ENCODE data around the gene GGCT.

Gene GGCT

GRCh38 chr7:30462179-30462578, 42.5 kb downstream of the GGCT start:
- no peak for DNase-seq (ENCODE audit: low read depth)

GRCh38 chr7:30460246-30460633, 44.4 kb downstream of the GGCT start:
- DNase-seq (ENCODE audit: low read depth) = no peak

DNA sequence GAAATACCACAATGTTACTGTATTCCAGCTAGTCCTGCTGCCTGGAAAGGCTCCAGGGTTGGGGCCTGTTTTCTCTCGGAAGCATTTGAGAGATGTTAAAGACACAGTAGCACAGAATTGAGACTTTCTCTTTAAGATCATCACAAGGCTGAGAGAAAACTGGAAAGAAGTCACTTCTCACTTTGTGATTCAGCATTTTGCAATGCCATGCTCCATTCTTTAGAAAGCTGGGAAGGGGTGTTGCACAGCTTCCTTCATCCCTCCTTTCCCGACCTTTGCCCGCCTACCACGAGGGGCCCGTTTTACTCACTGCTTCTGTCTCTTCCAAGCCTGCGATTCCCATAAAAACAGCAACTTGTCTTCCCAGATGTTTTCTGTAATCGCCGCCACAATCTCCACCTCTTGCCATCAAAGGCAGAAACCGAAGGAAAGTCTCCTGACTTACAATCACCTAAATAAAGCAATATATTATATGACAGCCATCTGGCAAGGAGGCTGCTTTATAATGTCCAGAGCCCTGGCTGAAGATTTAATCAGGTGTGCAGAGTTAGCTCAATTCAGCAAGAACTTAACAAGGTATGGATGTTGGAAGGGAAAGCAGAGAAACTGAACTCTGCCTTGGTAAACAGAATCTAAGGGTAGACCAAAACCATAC, 44.9 kb downstream of the GGCT start:
- DNase-seq (ENCODE audit: low read depth) = no peak

DNA sequence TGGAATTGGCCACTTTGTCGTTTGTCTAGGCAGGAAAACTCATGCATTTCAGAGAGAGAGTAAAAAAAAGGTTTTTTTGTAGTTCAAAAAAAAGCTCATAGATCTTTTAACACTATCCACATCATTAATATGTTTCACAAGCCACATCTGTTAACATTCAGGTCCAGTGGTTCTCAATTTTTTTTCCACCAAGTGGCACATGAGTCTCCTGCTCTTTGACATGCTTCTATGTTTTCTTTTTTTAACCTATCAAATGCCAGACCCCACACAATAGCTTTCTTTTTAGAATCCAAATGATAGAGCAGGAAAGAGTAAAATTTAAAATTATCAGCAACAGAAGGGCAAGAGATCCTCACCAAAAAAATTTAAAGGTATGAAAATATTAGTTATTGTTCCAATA, 46.3 kb downstream of the GGCT start:
- DNase-seq (ENCODE audit: low read depth) = no peak

DNA sequence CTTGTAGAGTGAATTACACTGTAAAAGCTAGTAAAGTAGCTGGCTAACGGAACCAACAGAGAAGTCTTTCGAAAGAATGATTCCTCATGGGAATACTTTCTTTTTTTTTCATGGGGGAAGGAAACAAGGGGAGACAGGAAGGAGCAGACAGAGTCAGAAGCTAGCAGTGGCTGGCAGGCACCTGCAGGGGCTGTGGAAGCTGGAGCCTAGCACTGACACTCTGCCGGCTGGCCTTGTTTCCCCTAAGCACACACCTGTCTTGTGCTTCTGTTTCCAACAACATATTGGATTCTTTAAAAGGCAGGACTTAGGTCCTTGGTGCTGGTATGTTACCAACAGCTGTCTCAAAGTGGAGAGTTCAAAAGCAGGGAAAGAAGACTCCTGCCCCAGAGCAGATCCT, 50.7 kb downstream of the GGCT start:
- DNase-seq (ENCODE audit: low read depth) = no peak

DNA sequence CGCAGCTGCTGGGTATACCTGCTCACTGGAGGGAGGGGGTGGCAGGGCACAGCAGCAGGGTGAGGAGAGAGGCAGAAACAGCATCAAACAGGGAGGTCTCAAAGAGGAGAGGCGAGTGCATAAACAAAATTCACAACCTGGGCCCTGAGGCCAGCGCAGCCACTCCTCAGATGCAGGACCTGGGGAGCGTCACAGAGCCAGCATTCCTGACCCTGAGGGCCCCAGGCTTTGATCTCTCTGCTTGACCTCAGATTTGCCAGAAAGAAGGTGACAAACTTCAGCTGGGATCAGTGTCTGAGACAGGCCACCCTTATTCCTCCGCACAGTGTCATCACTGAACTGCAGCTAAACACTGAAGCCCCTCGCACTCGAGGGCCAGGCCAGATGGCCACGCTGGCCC, 51.6 kb downstream of the GGCT start:
- no peak for DNase-seq (ENCODE audit: low read depth)

DNA sequence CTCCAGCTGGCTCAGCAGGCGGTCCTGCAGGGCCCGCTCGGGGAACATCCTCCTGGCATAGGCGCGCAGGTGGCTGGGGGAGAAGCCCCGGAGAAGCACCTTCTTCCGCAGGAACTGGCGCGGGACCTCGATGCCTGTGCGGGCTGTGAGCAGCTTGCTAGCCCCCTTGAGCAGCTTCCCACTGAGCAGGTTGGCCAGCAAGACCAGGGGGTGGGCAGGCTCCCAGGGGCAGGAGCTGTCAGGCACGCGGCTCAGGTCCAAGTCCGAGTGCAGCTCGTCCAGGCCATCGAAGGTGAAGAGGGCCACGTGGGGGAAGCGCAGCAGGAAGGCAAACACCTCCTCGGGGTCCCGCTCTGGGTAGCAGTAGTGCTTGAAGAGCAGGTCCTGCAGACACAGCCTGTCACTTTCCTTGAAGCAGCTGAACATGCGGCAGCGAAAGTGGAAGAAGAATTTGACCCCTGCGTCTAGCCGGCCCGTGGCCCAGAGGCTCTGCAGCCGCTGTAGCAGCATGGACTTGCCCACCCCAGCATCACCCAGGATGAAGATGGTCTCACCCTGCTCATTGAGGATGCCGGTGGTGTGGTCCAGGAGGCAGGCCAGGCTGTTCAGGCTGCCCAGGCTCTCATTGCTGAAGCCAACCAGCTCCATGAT, 52.2 kb downstream of the GGCT start:
- DNase-seq (ENCODE audit: low read depth) = no peak

DNA sequence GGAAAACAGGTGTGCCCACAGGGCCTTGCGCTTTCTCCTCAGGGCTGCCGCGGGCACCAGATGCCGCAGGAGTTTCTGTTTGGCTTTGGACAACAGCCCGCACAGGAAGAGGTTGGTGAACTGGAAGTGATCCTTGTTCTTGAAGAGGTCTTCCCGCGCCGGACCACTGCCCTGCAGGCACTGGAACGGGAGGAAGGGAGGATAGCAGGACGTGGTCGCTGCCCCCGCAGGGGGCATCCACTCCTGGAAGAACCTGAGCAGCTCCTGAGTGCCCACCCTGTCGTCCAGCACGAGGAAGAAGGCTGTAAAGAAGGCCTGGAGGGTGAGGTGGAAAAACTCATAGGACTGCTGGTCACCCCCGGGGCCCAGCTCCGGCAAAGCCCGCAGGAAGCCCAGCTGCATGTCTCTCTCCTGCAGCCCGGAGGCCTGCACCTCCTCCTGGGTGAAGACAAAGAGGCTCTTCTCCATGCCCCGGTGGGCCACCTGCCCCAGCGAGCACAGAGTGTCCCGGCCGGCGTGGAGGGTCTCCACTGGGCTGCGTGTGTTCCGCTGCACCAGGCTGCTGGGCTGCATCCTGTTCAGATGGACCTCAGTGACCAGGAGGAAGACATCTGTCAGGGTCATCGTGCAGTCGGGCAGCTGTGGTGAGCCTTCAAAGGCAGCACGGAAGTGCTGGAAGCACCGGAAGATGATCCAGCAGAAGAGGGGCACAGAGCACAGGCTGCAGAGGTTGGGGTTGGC, 52.9 kb downstream of the GGCT start:
- no peak for DNase-seq (ENCODE audit: low read depth)

DNA sequence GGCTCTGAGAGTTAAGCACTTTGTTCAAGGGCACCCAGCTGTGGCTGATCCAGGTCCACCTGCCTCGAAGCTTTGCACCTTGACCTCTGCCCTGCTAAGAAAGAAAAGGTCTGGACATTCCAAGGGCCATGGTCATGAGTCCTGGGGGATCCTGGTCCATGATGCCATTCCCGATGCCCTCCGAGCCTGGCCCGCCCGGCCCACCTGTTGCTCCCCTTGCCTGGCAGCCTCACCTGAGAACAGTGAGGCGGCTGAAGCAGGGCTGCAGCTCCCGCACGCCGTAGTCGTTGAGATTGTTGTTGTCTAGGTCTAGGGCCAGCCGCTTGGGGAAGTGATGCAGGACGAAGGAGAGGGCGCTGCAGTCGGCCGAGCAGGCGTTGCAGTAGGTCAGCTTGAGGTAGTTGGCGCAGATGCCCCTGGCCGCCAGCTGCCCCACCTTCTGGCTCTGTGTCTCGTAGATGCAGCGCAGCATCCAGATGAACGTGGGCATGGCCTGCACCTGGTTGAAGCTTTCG, 53.6 kb downstream of the GGCT start:
- DNase-seq (ENCODE audit: low read depth) = no peak

GRCh38 chr7:30450240-30450982, 54.2 kb downstream of the GGCT start:
- DNase-seq (ENCODE audit: low read depth) = no peak

GRCh38 chr7:30448461-30449189, 56.0 kb downstream of the GGCT start:
- DNase-seq (ENCODE audit: low read depth) = no peak

DNA sequence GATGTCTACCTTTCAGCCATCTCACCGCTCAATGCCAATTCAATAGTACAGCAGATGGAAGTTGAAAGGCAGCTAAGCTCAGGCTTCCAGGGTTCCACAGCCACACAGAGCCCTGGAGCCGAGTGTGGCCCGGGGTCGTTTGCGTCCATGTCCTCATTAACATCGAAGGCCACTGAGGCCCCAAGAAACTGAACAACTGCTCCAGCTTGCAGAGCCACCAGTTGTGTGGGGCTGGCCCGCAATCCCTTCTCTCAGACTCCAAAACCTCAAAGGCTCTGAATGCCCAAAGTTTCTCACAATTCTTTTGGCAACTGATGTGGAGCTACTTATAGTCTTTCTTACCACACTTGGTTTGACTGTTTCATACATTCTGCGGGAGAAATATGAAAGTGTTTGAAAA, 57.2 kb downstream of the GGCT start:
- no peak for DNase-seq (ENCODE audit: low read depth)

All from activated gamma-delta T cell treated with anti-CD3 and anti-CD28 coated beads, Interleukin-2, amount 50 U/mL, for 16 hours (primary cell).